WTC11 (cell line): ENCODE data around the gene PAFAH2. TPM values are rescaled to one million over a fixed set of nuclear protein-coding genes. Genes with fewer than 3 reads are reported as not detected.

Experiments used
- ATAC-seq: fragments of 200-7000 bp; cut with Tn5 transposase; 2 replicates; pipeline ENCODE4 v1.10.0; 2021; ENCODE audit warnings: mild to moderate bottlenecking, moderate library complexity
- CTCF ChIA-PET: fragments of 300-600 bp; sonication (Branson Sonifier 250); formaldehyde crosslinking; loops from one replicate; lab custom pipeline; 2021; ENCODE audit warnings: antibody characterized with exemption; lab: Charles Lee
- POLR2A ChIA-PET: fragments of 350-600 bp; sonication (Branson Sonifier 250); formaldehyde crosslinking; loops from one replicate; lab custom pipeline; 2021; ENCODE audit warnings: antibody characterized with exemption; lab: Charles Lee
- DNase-seq: peaks from one replicate; pipeline ENCODE4 v3.0.0; 2021; ENCODE audit warnings: low spot score
- H3K27ac Mint-ChIP-seq: 2 replicates; pipeline ENCODE4 v1.8.0; 2021; ENCODE audit warnings: mixed read lengths
- H3K27me3 Mint-ChIP-seq: 2 replicates; pipeline ENCODE4 v1.8.0; 2021; ENCODE audit warnings: low read depth, mild to moderate bottlenecking, moderate library complexity, mixed read lengths
- H3K36me3 Mint-ChIP-seq: 2 replicates; pipeline ENCODE4 v1.8.0; 2021; ENCODE audit warnings: mixed read lengths
- H3K4me1 Mint-ChIP-seq: 2 replicates; pipeline ENCODE4 v1.8.0; 2022; ENCODE audit warnings: mixed read lengths
- H3K4me3 Mint-ChIP-seq: 2 replicates; pipeline ENCODE4 v1.8.0; 2021; ENCODE audit warnings: mild to moderate bottlenecking, moderate library complexity, mixed read lengths
- H3K9me3 Mint-ChIP-seq: 2 replicates; pipeline ENCODE4 v1.8.0; 2021; ENCODE audit warnings: mixed read lengths
- AFF4 ChIP-seq: sonication (generic); formaldehyde crosslinking; IDR thresholded peaks from 2 replicates; pipeline ENCODE4 v1.8.1; 2023; ENCODE audit warnings: mild to moderate bottlenecking, missing genetic modification reagents, borderline replicate concordance
- ELF4 ChIP-seq: sonication (generic); formaldehyde crosslinking; IDR thresholded peaks from 2 replicates; pipeline ENCODE4 v1.8.1; 2022; ENCODE audit warnings: low read depth, mild to moderate bottlenecking, moderate library complexity, missing genetic modification reagents
- ETV6 ChIP-seq: sonication (generic); formaldehyde crosslinking; IDR thresholded peaks from 2 replicates; pipeline ENCODE4 v1.8.1; 2022; ENCODE audit warnings: mild to moderate bottlenecking, missing genetic modification reagents
- FOXP1 ChIP-seq: sonication (generic); formaldehyde crosslinking; IDR thresholded peaks from 2 replicates; pipeline ENCODE4 v1.8.0; 2022; ENCODE audit warnings: missing genetic modification reagents, mild to moderate bottlenecking, moderate library complexity, borderline replicate concordance
- GRHL2 ChIP-seq: fragments of 250-450 bp; sonication (Bioruptor Pico); IDR thresholded peaks from 2 replicates; pipeline ENCODE4 v1.8.0; 2022; ENCODE audit warnings: mild to moderate bottlenecking, moderate library complexity; ENCODE audit not compliant: insufficient replicate concordance, severe bottlenecking
- JAZF1 ChIP-seq: fragments of 250-450 bp; sonication (Bioruptor Pico); IDR thresholded peaks from 2 replicates; pipeline ENCODE4 v1.9.0; 2021; ENCODE audit warnings: moderate library complexity, mild to moderate bottlenecking, inconsistent platforms
- JUN ChIP-seq: sonication (generic); formaldehyde crosslinking; IDR thresholded peaks from 2 replicates; pipeline ENCODE4 v1.8.0; 2023; ENCODE audit warnings: mild to moderate bottlenecking, missing genetic modification reagents
- NFATC4 ChIP-seq: fragments of 250-450 bp; sonication (Bioruptor Pico); IDR thresholded peaks from 2 replicates; pipeline ENCODE4 v1.9.0; 2021; ENCODE audit warnings: mild to moderate bottlenecking
- NR2C2 ChIP-seq: sonication (generic); formaldehyde crosslinking; IDR thresholded peaks from 2 replicates; pipeline ENCODE4 v1.8.0; 2022; ENCODE audit warnings: mild to moderate bottlenecking, missing genetic modification reagents
- PRRX2 ChIP-seq: fragments of 250-450 bp; sonication (Bioruptor Pico); IDR thresholded peaks from 2 replicates; pipeline ENCODE4 v1.8.0; 2021; ENCODE audit warnings: mild to moderate bottlenecking
- RELA ChIP-seq: sonication (generic); formaldehyde crosslinking; IDR thresholded peaks from 2 replicates; pipeline ENCODE4 v1.8.1; 2022; ENCODE audit warnings: missing genetic modification reagents, mild to moderate bottlenecking, borderline replicate concordance
- SMAD3 ChIP-seq: sonication (generic); formaldehyde crosslinking; IDR thresholded peaks from 2 replicates; pipeline ENCODE4 v1.8.0; 2022; ENCODE audit warnings: missing genetic modification reagents, mild to moderate bottlenecking, borderline replicate concordance
- TEAD1 ChIP-seq: sonication (generic); formaldehyde crosslinking; IDR thresholded peaks from 2 replicates; pipeline ENCODE4 v1.8.0; 2022; ENCODE audit warnings: mild to moderate bottlenecking, missing genetic modification reagents
- TP53 ChIP-seq: sonication (generic); formaldehyde crosslinking; IDR thresholded peaks from 2 replicates; pipeline ENCODE4 v1.8.1; 2023; ENCODE audit warnings: mild to moderate bottlenecking, missing genetic modification reagents
- ZBTB21 ChIP-seq: sonication (generic); formaldehyde crosslinking; IDR thresholded peaks from 2 replicates; pipeline ENCODE4 v1.8.1; 2023; ENCODE audit warnings: mild to moderate bottlenecking, missing genetic modification reagents, borderline replicate concordance
- ZMAT4 ChIP-seq: fragments of 250-450 bp; sonication (Bioruptor Pico); IDR thresholded peaks from 2 replicates; pipeline ENCODE4 v1.9.0; 2021; ENCODE audit warnings: mild to moderate bottlenecking
- ZNF121 ChIP-seq: sonication (generic); formaldehyde crosslinking; IDR thresholded peaks from 2 replicates; pipeline ENCODE4 v1.8.0; 2023; ENCODE audit warnings: missing genetic modification reagents
- ZNF263 ChIP-seq: sonication (generic); formaldehyde crosslinking; IDR thresholded peaks from 2 replicates; pipeline ENCODE4 v1.8.1; 2022; ENCODE audit warnings: low read depth, mild to moderate bottlenecking, moderate library complexity, missing genetic modification reagents
- total RNA-seq: library from RNA; stranded (reverse); gene quantifications from 3 replicates; pipeline ENCODE4 v1.2.3, GENCODE V29; 2021
- TF ChIP-seq, protein P1 (sequence below): sonication (generic); formaldehyde crosslinking; IDR thresholded peaks from 2 replicates; pipeline ENCODE4 v1.8.1; 2023; ENCODE audit warnings: mild to moderate bottlenecking, missing genetic modification reagents, moderate library complexity
- TF ChIP-seq, protein P2 (sequence below): sonication (generic); formaldehyde crosslinking; IDR thresholded peaks from 2 replicates; pipeline ENCODE4 v1.8.1; 2023; ENCODE audit warnings: mild to moderate bottlenecking, missing genetic modification reagents
- TF ChIP-seq, protein P3 (sequence below): sonication (generic); formaldehyde crosslinking; IDR thresholded peaks from 2 replicates; pipeline ENCODE4 v1.8.1; 2022; ENCODE audit warnings: mild to moderate bottlenecking, missing genetic modification reagents, moderate library complexity, borderline replicate concordance
- TF ChIP-seq, protein P4 (sequence below): sonication (generic); formaldehyde crosslinking; IDR thresholded peaks from 2 replicates; pipeline ENCODE4 v1.8.1; 2022; ENCODE audit warnings: low read depth, missing genetic modification reagents, borderline replicate concordance

Gene PAFAH2
- total RNA-seq, 1 experiment from 2014 or later = 11.5 TPM

GRCh38 chr1:25917996-25918395, 79.9 kb downstream of the PAFAH2 start:
- ATAC-seq = no peak
- POLR2A ChIA-PET = interaction anchor here (0.7 kb wide), 1 partner anchor 48 kb away, joined by 3 read pairs; no protein-coding TSS in a partner anchor
- no peak overlapping the region for H3K4me3 Mint-ChIP-seq
- DNase-seq = no peak
- no peak for TF ChIP-seq AFF4
- TF ChIP-seq NR2C2 (CRISPR knock-in tag) = no peak
- TF ChIP-seq TEAD1 (CRISPR knock-in tag) = no peak
- no peak for TF ChIP-seq SMAD3 (CRISPR knock-in tag)
- TF ChIP-seq, protein P1, sequence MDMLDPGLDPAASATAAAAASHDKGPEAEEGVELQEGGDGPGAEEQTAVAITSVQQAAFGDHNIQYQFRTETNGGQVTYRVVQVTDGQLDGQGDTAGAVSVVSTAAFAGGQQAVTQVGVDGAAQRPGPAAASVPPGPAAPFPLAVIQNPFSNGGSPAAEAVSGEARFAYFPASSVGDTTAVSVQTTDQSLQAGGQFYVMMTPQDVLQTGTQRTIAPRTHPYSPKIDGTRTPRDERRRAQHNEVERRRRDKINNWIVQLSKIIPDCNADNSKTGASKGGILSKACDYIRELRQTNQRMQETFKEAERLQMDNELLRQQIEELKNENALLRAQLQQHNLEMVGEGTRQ (CRISPR knock-in tag) = no peak
- no peak for TF ChIP-seq PRRX2 (CRISPR knock-in tag)
- no peak for TF ChIP-seq RELA (CRISPR knock-in tag)
- no peak for TF ChIP-seq JUN (CRISPR knock-in tag)
- TF ChIP-seq ETV6 (CRISPR knock-in tag) = no peak
- TF ChIP-seq FOXP1 (CRISPR knock-in tag) = no peak
- no peak for TF ChIP-seq ZNF263 (CRISPR knock-in tag)
- no peak for TF ChIP-seq ZMAT4 (CRISPR knock-in tag)
- TF ChIP-seq ELF4 (CRISPR knock-in tag) = no peak
- TF ChIP-seq, protein P2, sequence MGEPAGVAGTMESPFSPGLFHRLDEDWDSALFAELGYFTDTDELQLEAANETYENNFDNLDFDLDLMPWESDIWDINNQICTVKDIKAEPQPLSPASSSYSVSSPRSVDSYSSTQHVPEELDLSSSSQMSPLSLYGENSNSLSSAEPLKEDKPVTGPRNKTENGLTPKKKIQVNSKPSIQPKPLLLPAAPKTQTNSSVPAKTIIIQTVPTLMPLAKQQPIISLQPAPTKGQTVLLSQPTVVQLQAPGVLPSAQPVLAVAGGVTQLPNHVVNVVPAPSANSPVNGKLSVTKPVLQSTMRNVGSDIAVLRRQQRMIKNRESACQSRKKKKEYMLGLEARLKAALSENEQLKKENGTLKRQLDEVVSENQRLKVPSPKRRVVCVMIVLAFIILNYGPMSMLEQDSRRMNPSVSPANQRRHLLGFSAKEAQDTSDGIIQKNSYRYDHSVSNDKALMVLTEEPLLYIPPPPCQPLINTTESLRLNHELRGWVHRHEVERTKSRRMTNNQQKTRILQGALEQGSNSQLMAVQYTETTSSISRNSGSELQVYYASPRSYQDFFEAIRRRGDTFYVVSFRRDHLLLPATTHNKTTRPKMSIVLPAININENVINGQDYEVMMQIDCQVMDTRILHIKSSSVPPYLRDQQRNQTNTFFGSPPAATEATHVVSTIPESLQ (CRISPR knock-in tag) = no peak
- no peak for TF ChIP-seq ZNF121 (CRISPR knock-in tag)
- no peak for TF ChIP-seq ZBTB21 (CRISPR knock-in tag)
- TF ChIP-seq TP53 (CRISPR knock-in tag) = no peak
- TF ChIP-seq GRHL2 (CRISPR knock-in tag) = no peak
- TF ChIP-seq, all 79 proteins: peak for 0
- Mint-ChIP-seq H3K4me1 (peaks cover 18% of the 10 kb centered on the region), H3K36me3 (no peaks in the 10 kb centered on the region), H3K27me3 (peaks cover 11% of the 10 kb centered on the region), H3K27ac (no peak overlapping the region), H3K9me3 (no peaks in the 10 kb centered on the region)
- CTCF ChIA-PET = interaction anchor here (0.7 to 1.4 kb wide), 3 partner anchors 22 to 110 kb away, joined by 3 to 10 read pairs (median 3); no protein-coding TSS in a partner anchor

DNA sequence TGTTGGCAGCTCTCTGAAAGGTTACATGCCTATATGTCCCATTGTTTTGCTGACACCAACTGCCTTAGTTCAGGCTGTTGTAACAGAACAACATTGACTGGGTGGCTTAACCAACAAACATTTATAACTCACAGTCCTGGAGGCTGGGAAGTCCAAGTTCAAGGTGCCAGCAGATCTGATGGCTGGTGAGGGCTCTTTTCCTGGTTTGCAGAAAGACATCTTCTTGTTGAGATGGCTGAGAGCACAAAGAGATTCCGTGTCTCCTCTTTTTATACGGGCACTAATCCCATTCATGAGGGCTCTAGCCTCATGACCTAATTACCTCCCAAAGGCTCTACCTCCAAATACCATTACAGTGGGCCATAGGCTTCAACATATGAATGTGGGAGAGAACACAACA, 81.4 kb downstream of the PAFAH2 start:
- H3K4me1 Mint-ChIP-seq = peaks cover 9% of the 10 kb centered on the region
- TF ChIP-seq JAZF1 = no peak
- TF ChIP-seq, protein P3, sequence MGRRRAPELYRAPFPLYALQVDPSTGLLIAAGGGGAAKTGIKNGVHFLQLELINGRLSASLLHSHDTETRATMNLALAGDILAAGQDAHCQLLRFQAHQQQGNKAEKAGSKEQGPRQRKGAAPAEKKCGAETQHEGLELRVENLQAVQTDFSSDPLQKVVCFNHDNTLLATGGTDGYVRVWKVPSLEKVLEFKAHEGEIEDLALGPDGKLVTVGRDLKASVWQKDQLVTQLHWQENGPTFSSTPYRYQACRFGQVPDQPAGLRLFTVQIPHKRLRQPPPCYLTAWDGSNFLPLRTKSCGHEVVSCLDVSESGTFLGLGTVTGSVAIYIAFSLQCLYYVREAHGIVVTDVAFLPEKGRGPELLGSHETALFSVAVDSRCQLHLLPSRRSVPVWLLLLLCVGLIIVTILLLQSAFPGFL (CRISPR knock-in tag) = no peak
- TF ChIP-seq, protein P4, sequence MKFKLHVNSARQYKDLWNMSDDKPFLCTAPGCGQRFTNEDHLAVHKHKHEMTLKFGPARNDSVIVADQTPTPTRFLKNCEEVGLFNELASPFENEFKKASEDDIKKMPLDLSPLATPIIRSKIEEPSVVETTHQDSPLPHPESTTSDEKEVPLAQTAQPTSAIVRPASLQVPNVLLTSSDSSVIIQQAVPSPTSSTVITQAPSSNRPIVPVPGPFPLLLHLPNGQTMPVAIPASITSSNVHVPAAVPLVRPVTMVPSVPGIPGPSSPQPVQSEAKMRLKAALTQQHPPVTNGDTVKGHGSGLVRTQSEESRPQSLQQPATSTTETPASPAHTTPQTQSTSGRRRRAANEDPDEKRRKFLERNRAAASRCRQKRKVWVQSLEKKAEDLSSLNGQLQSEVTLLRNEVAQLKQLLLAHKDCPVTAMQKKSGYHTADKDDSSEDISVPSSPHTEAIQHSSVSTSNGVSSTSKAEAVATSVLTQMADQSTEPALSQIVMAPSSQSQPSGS = no peak
- no peak for TF ChIP-seq NFATC4 (CRISPR knock-in tag)
- CTCF ChIA-PET = interaction anchor here (1.5 kb wide), 1 partner anchor 21 kb away, joined by 3 read pairs; no protein-coding TSS in a partner anchor
- DNase-seq (no peak), ATAC-seq (no peak)
- no peak overlapping the region for H3K27ac Mint-ChIP-seq
- H3K9me3 Mint-ChIP-seq = no peaks in the 10 kb centered on the region
- peaks cover 11% of the 10 kb centered on the region for H3K27me3 Mint-ChIP-seq
- H3K36me3 Mint-ChIP-seq = no peaks in the 10 kb centered on the region
- H3K4me3 Mint-ChIP-seq = no peak overlapping the region
- POLR2A ChIA-PET = no interaction called here
